HEK293 (cell line): Measurements from ENCODE around the gene CLK2.

Source experiments
- CTCF ChIA-PET: fragments of 350-600 bp; formaldehyde crosslinking; extraction: SDS; loops from one replicate; lab custom pipeline; 2021; ENCODE audit warnings: antibody characterized with exemption; lab: Yijun Ruan, JAX
- POLR2A ChIA-PET: fragments of 300-600 bp; formaldehyde crosslinking; extraction: SDS; loops from one replicate; lab custom pipeline; 2020; ENCODE audit warnings: antibody characterized with exemption, inconsistent platforms; lab: Yijun Ruan, JAX
- H3K27ac ChIP-seq: fragments of 200-500 bp; sonication (Bioruptor generic); 2 replicates; pipeline ENCODE4 v1.5.1; 2014; ENCODE audit warnings: low read depth, low read length, control low read depth, inconsistent platforms; ENCODE audit errors: extremely low read depth
- H3K36me3 ChIP-seq, 2 experiments: fragments of 200-500 bp in 1 of 2; sonication (Bioruptor generic) in 1 of 2; 1 replicate in 1 of 2; 2 replicates in 1 of 2; pipeline ENCODE4 v1.5.1; 2014 to 2017; ENCODE audit warnings: inconsistent platforms in 2 of 2, low read length in 2 of 2; ENCODE audit not compliant: control insufficient read depth in 2 of 2, insufficient read depth in 1 of 2
- H3K4me1 ChIP-seq: fragments of 200-500 bp; sonication (Bioruptor generic); 2 replicates; pipeline ENCODE4 v1.5.1; 2014; ENCODE audit warnings: mild to moderate bottlenecking, low read length, inconsistent platforms; ENCODE audit not compliant: control insufficient read depth, insufficient read depth
- H3K4me3 ChIP-seq: 2 replicates; pipeline ENCODE4 v1.5.1; 2011; ENCODE audit warnings: low read depth, mild to moderate bottlenecking, control low read depth, low read length, moderate library complexity
- H3K9me3 ChIP-seq: fragments of 200-500 bp; sonication (Bioruptor generic); 2 replicates; pipeline ENCODE4 v1.5.1; 2014; ENCODE audit warnings: low read depth, low read length, inconsistent platforms; ENCODE audit not compliant: control insufficient read depth, insufficient read depth
- KLF9 ChIP-seq: fragments of 450-650 bp; formaldehyde crosslinking; IDR thresholded peaks from 2 replicates; pipeline ENCODE4 v1.5.1; 2016; ENCODE audit warnings: missing biosample characterization, missing genetic modification characterization, low read depth
- MYNN ChIP-seq: fragments of 450-650 bp; formaldehyde crosslinking; IDR thresholded peaks from 2 replicates; pipeline ENCODE4 v1.5.1; 2016; ENCODE audit warnings: missing biosample characterization, missing genetic modification characterization, borderline replicate concordance
- OSR2 ChIP-seq: fragments of 450-650 bp; formaldehyde crosslinking; IDR thresholded peaks from 2 replicates; pipeline ENCODE4 v1.5.1; 2016; ENCODE audit warnings: missing biosample characterization, missing genetic modification characterization
- SCRT2 ChIP-seq: fragments of 450-650 bp; formaldehyde crosslinking; IDR thresholded peaks from 2 replicates; pipeline ENCODE4 v1.5.1; 2016; ENCODE audit warnings: missing biosample characterization, missing genetic modification characterization
- ZNF184 ChIP-seq: fragments of 450-650 bp; IDR thresholded peaks from 2 replicates; pipeline ENCODE4 v1.5.1; 2018; ENCODE audit warnings: missing biosample characterization, mild to moderate bottlenecking, missing genetic modification characterization
- ZNF416 ChIP-seq: fragments of 450-650 bp; formaldehyde crosslinking; IDR thresholded peaks from 2 replicates; pipeline ENCODE4 v1.5.1; 2016; ENCODE audit warnings: missing biosample characterization, missing genetic modification characterization
- ZNF48 ChIP-seq: fragments of 450-650 bp; formaldehyde crosslinking; IDR thresholded peaks from 2 replicates; pipeline ENCODE4 v1.5.1; 2016; ENCODE audit warnings: missing biosample characterization, missing genetic modification characterization
- ZNF600 ChIP-seq: fragments of 450-650 bp; formaldehyde crosslinking; IDR thresholded peaks from 2 replicates; pipeline ENCODE4 v1.5.1; 2016; ENCODE audit warnings: missing biosample characterization, missing genetic modification characterization
- ZNF629 ChIP-seq: fragments of 450-650 bp; formaldehyde crosslinking; IDR thresholded peaks from 2 replicates; pipeline ENCODE4 v1.5.1; 2017; ENCODE audit warnings: missing biosample characterization, missing genetic modification characterization
- ZNF701 ChIP-seq: fragments of 450-650 bp; formaldehyde crosslinking; IDR thresholded peaks from 2 replicates; pipeline ENCODE4 v1.5.1; 2016; ENCODE audit warnings: missing biosample characterization, missing genetic modification characterization
- ZNF747 ChIP-seq: fragments of 450-650 bp; formaldehyde crosslinking; IDR thresholded peaks from 2 replicates; pipeline ENCODE4 v1.5.1; 2016; ENCODE audit warnings: missing biosample characterization, missing genetic modification characterization
- TF ChIP-seq, protein P1 (sequence below): fragments of 450-650 bp; formaldehyde crosslinking; IDR thresholded peaks from 2 replicates; pipeline ENCODE4 v1.5.1; 2016; ENCODE audit warnings: missing biosample characterization, missing genetic modification characterization
- TF ChIP-seq, protein P2 (sequence below): fragments of 450-650 bp; formaldehyde crosslinking; IDR thresholded peaks from 2 replicates; pipeline ENCODE4 v1.5.1; 2016; ENCODE audit warnings: missing biosample characterization, missing genetic modification characterization
- TF ChIP-seq, protein P3 (sequence below): fragments of 450-650 bp; formaldehyde crosslinking; IDR thresholded peaks from 2 replicates; pipeline ENCODE4 v1.5.1; 2016; ENCODE audit warnings: missing biosample characterization, missing genetic modification characterization
- TF ChIP-seq, protein P4 (sequence below): fragments of 450-650 bp; formaldehyde crosslinking; IDR thresholded peaks from 2 replicates; pipeline ENCODE4 v1.5.1; 2016; ENCODE audit warnings: missing biosample characterization, missing genetic modification characterization
- TF ChIP-seq, protein P5 (sequence below): fragments of 450-650 bp; IDR thresholded peaks from 2 replicates; pipeline ENCODE4 v1.5.1; 2018; ENCODE audit warnings: missing biosample characterization, mild to moderate bottlenecking, missing genetic modification characterization
- TF ChIP-seq, protein P6 (sequence below): fragments of 450-650 bp; formaldehyde crosslinking; IDR thresholded peaks from 2 replicates; pipeline ENCODE4 v1.5.1; 2016; ENCODE audit warnings: missing biosample characterization, missing genetic modification characterization, borderline replicate concordance
- TF ChIP-seq, protein P7 (sequence below): fragments of 450-650 bp; formaldehyde crosslinking; optimal IDR thresholded peaks from 2 replicates; pipeline ENCODE3; 2016; ENCODE audit warnings: missing biosample characterization, mild to moderate bottlenecking, missing genetic modification characterization

Gene CLK2

DNA sequence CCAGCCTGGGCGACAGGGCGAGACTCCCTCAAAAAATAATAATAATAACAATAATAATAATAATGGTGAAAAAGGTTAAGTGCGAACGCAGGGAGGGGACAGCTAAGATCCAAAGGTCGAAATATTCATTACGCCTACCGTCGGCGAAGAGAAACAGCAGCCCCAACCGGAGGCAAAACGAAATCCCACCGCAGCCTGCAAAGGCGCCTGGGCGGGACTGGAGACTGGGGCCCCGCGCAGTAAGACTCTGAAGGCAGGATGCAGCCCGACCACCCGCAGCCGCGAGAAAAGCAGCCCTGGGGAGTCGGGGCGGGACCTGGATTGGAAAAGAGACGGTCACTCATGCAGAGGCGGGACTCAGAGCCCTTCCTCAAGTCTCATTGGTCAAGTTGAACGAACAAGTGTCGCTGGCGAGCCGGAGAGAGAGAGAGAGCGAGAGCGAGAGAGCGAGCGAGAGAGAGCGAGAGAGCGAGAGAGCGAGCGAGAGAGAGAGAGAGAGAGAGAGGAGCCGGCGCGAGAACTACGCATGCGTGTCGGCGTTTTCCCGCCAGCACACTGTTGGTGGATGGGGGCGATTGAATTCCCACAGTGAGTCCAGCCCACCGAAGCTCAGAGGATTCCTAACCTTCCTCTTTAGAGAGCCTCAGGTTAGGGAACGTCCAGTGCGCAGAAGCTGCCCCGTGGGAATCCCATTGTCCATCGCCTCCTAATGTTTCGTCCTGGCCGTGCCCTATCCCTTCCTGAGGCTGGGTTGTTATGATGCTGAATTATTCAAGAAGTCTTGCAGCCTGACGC is 28.7 kb downstream of the CLK2 start (continued):
- TF ChIP-seq, protein P1, sequence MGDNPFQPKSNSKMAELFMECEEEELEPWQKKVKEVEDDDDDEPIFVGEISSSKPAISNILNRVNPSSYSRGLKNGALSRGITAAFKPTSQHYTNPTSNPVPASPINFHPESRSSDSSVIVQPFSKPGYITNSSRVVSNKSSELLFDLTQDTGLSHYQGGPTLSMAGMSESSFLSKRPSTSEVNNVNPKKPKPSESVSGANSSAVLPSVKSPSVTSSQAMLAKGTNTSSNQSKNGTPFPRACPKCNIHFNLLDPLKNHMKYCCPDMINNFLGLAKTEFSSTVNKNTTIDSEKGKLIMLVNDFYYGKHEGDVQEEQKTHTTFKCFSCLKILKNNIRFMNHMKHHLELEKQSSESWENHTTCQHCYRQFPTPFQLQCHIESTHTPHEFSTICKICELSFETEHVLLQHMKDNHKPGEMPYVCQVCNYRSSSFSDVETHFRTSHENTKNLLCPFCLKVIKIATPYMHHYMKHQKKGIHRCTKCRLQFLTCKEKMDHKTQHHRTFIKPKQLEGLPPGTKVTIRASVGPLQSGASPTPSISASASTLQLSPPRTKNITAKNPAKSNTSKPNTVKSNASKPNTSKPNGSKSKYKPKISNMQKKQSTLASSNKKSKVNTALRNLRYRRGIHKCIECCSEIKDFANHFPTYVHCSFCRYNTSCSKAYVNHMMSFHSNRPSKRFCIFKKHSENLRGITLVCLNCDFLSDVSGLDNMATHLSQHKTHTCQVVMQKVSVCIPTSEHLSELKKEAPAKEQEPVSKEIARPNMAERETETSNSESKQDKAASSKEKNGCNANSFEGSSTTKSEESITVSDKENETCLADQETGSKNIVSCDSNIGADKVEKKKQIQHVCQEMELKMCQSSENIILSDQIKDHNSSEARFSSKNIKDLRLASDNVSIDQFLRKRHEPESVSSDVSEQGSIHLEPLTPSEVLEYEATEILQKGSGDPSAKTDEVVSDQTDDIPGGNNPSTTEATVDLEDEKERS (tag by site-specific recombination) = peak; percentile 99
- TF ChIP-seq, protein P2, sequence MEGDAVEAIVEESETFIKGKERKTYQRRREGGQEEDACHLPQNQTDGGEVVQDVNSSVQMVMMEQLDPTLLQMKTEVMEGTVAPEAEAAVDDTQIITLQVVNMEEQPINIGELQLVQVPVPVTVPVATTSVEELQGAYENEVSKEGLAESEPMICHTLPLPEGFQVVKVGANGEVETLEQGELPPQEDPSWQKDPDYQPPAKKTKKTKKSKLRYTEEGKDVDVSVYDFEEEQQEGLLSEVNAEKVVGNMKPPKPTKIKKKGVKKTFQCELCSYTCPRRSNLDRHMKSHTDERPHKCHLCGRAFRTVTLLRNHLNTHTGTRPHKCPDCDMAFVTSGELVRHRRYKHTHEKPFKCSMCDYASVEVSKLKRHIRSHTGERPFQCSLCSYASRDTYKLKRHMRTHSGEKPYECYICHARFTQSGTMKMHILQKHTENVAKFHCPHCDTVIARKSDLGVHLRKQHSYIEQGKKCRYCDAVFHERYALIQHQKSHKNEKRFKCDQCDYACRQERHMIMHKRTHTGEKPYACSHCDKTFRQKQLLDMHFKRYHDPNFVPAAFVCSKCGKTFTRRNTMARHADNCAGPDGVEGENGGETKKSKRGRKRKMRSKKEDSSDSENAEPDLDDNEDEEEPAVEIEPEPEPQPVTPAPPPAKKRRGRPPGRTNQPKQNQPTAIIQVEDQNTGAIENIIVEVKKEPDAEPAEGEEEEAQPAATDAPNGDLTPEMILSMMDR (tag by site-specific recombination) = peak; percentile 87; the same call in 1 of the 2 replicates
- TF ChIP-seq SCRT2 (tag by site-specific recombination) (peak; percentile 100), ZNF184 (tag by site-specific recombination) (peak; percentile 80), ZNF600 (peak; percentile 90), KLF9 (tag by site-specific recombination) (peak; percentile 89), MYNN (peak; percentile 90), ZNF747 (tag by site-specific recombination) (no peak; the same call in 1 of the 2 replicates)
- TF ChIP-seq, protein P3, sequence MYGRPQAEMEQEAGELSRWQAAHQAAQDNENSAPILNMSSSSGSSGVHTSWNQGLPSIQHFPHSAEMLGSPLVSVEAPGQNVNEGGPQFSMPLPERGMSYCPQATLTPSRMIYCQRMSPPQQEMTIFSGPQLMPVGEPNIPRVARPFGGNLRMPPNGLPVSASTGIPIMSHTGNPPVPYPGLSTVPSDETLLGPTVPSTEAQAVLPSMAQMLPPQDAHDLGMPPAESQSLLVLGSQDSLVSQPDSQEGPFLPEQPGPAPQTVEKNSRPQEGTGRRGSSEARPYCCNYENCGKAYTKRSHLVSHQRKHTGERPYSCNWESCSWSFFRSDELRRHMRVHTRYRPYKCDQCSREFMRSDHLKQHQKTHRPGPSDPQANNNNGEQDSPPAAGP (tag by site-specific recombination) = peak; percentile 100
- TF ChIP-seq, protein P4, sequence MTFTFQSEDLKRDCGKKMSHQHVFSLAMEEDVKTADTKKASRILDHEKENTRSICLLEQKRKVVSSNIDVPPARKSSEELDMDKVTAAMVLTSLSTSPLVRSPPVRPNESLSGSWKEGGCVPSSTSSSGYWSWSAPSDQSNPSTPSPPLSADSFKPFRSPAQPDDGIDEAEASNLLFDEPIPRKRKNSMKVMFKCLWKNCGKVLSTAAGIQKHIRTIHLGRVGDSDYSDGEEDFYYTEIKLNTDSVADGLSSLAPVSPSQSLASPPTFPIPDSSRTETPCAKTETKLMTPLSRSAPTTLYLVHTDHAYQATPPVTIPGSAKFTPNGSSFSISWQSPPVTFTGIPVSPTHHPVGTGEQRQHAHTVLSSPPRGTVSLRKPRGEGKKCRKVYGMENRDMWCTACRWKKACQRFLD (tag by site-specific recombination) = peak; percentile 97
- TF ChIP-seq, protein P5, sequence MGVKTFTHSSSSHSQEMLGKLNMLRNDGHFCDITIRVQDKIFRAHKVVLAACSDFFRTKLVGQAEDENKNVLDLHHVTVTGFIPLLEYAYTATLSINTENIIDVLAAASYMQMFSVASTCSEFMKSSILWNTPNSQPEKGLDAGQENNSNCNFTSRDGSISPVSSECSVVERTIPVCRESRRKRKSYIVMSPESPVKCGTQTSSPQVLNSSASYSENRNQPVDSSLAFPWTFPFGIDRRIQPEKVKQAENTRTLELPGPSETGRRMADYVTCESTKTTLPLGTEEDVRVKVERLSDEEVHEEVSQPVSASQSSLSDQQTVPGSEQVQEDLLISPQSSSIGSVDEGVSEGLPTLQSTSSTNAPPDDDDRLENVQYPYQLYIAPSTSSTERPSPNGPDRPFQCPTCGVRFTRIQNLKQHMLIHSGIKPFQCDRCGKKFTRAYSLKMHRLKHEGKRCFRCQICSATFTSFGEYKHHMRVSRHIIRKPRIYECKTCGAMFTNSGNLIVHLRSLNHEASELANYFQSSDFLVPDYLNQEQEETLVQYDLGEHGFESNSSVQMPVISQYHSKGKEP = peak; percentile 93; the same call in 1 of the 2 replicates

DNA sequence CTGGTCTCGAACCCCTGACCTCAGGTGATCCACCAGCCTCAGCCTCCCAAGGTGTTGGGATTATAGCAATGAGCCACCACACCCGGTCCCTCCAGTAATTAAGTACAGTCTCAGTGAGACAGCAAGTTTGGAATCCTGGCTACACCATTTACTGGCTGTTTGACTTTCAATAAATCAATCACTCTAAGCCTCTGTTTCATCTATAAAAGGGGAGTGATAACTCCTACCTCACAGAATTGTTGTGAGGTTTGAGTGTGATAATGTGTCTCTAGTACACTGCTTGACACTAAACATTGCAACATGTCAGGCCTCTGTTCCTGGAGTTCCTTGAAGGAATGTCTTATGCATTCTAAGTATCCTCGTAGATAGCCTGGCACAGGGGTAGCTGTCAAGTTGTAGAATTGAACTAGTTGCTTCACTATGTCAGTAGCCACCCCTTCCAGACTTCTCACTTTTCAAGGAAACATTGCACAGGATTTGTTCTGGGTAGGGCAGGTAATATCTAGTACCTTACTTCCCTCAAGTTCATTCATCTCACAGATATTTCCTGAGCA is 30.4 kb downstream of the CLK2 start:
- Histone ChIP-seq H3K4me3 (no peak overlapping the region), H3K9me3 (no peaks in the 10 kb centered on the region), H3K27ac (peak overlapping the region; percentile 56), H3K36me3 (peaks cover 5 to 27% of the 10 kb centered on the region in 2 experiments; a peak in 2 of 3 replicates), H3K4me1 (peaks cover 5% of the 10 kb centered on the region; the same call in 1 of the 2 replicates)
- POLR2A ChIA-PET = interaction anchor here (1.1 to 2.6 kb wide), 3 partner anchors 12 to 85 kb away, joined by 3 to 11 read pairs (median 8); partner anchors contain the start of genes ENTREP3 and THBS3
- CTCF ChIA-PET = interaction anchor here (0.7 to 2.1 kb wide), 6 partner anchors 7 to 328 kb away, joined by 3 to 15 read pairs (median 4); no protein-coding TSS in a partner anchor
- TF ChIP-seq ZNF701 (no peak), ZNF600 (no peak), ZNF629 (tag by site-specific recombination) (no peak), OSR2 (tag by site-specific recombination) (0 out of 2 replicates have a peak, but pooled peaks have one; percentile 11), ZNF48 (tag by site-specific recombination) (no peak), ZNF416 (tag by site-specific recombination) (no peak)
- TF ChIP-seq, protein P6, sequence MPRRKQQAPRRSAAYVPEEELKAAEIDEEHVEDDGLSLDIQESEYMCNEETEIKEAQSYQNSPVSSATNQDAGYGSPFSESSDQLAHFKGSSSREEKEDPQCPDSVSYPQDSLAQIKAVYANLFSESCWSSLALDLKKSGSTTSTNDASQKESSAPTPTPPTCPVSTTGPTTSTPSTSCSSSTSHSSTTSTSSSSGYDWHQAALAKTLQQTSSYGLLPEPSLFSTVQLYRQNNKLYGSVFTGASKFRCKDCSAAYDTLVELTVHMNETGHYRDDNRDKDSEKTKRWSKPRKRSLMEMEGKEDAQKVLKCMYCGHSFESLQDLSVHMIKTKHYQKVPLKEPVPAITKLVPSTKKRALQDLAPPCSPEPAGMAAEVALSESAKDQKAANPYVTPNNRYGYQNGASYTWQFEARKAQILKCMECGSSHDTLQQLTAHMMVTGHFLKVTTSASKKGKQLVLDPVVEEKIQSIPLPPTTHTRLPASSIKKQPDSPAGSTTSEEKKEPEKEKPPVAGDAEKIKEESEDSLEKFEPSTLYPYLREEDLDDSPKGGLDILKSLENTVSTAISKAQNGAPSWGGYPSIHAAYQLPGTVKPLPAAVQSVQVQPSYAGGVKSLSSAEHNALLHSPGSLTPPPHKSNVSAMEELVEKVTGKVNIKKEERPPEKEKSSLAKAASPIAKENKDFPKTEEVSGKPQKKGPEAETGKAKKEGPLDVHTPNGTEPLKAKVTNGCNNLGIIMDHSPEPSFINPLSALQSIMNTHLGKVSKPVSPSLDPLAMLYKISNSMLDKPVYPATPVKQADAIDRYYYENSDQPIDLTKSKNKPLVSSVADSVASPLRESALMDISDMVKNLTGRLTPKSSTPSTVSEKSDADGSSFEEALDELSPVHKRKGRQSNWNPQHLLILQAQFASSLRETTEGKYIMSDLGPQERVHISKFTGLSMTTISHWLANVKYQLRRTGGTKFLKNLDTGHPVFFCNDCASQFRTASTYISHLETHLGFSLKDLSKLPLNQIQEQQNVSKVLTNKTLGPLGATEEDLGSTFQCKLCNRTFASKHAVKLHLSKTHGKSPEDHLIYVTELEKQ (tag by site-specific recombination) = 0 out of 2 replicates have a peak, but pooled peaks have one; percentile 8
- TF ChIP-seq, protein P7, sequence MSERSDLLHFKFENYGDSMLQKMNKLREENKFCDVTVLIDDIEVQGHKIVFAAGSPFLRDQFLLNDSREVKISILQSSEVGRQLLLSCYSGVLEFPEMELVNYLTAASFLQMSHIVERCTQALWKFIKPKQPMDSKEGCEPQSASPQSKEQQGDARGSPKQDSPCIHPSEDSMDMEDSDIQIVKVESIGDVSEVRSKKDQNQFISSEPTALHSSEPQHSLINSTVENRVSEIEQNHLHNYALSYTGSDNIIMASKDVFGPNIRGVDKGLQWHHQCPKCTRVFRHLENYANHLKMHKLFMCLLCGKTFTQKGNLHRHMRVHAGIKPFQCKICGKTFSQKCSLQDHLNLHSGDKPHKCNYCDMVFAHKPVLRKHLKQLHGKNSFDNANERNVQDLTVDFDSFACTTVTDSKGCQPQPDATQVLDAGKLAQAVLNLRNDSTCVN (tag by site-specific recombination) = no peak
